ENCODE measurements around the gene LDHAL6A. TPM values are rescaled to one million over a fixed set of nuclear protein-coding genes. Genes with fewer than 3 reads are reported as not detected.

The LDHAL6A gene
- total RNA-seq, 1 donor from 2014 or later = not detected

- H4K20me1 ChIP-seq (ENCODE audit: insufficient read depth, low read length) = peaks cover 8% of the 10 kb centered on the region
- peaks cover 14% of the 10 kb centered on the region for H3K4me1 ChIP-seq (ENCODE audit: insufficient read depth, low read length)
- H3K36me3 Mint-ChIP-seq (ENCODE audit: low read depth, unreplicated experiment) = peaks cover 2% of the 10 kb centered on the region
- peak overlapping the region; percentile 98 for H3K9ac ChIP-seq (ENCODE audit: low read length)
- H3K4me3 Mint-ChIP-seq (ENCODE audit: unreplicated experiment) = peak overlapping the region; percentile 99
- no peaks in the 10 kb centered on the region for H3K27me3 Mint-ChIP-seq (ENCODE audit: low read depth, unreplicated experiment)
- peaks cover 2% of the 10 kb centered on the region for H3K36me3 ChIP-seq (ENCODE audit: insufficient read depth, low read length)
- no peaks in the 10 kb centered on the region for H3K4me1 Mint-ChIP-seq (ENCODE audit: low read depth, unreplicated experiment)
- TF ChIP-seq EZH2 (IDR thresholded peaks at IDR 0.05; ENCODE audit: insufficient read depth, low read length) = no peak
- TF ChIP-seq CTCF (IDR thresholded peaks at IDR 0.05; ENCODE audit: insufficient read depth, low read depth, low read length) = no peak
- H3K27ac ChIP-seq (ENCODE audit: low read depth, low read length) = peak overlapping the region; percentile 98
- peak overlapping the region; percentile 98 for H3K4me3 ChIP-seq (ENCODE audit: insufficient read depth, low read depth, low read length)
- peak; percentile 3 for DNase-seq (ENCODE audit: low read depth)
- no peak for FAIRE-seq
- H3K9me3 ChIP-seq (ENCODE audit: insufficient read depth, low read depth, low read length) = no peaks in the 10 kb centered on the region
- H3K27ac Mint-ChIP-seq (ENCODE audit: unreplicated experiment) = peak overlapping the region; percentile 99
- H3K27me3 ChIP-seq (ENCODE audit: insufficient read depth, low read length) = no peaks in the 10 kb centered on the region
- peak overlapping the region; percentile 94 for H3K4me2 ChIP-seq (ENCODE audit: low read length)
- H2AFZ ChIP-seq (ENCODE audit: low read depth, low read length) = peak overlapping the region; percentile 90
- no peaks in the 10 kb centered on the region for H3K9me3 Mint-ChIP-seq (ENCODE audit: unreplicated experiment)
- H3K79me2 ChIP-seq (ENCODE audit: insufficient read depth, low read length) = peaks cover 63% of the 10 kb centered on the region
Observed at GRCh38 chr11:18526130-18526520, 70.5 kb downstream of the LDHAL6A start.

GRCh38 chr11:18526521-18527296 is 71.1 kb downstream of the LDHAL6A start, which contains the start of gene TSG101:
TSS of gene TSG101 (minus strand) at chr11:18526942. CDS start at chr11:18526816, 126 bp downstream.
- no peak for TF ChIP-seq EZH2 (IDR thresholded peaks at IDR 0.05; ENCODE audit: insufficient read depth, low read length)
- TF ChIP-seq CTCF (IDR thresholded peaks at IDR 0.05; ENCODE audit: insufficient read depth, low read depth, low read length) = no peak

DNA sequence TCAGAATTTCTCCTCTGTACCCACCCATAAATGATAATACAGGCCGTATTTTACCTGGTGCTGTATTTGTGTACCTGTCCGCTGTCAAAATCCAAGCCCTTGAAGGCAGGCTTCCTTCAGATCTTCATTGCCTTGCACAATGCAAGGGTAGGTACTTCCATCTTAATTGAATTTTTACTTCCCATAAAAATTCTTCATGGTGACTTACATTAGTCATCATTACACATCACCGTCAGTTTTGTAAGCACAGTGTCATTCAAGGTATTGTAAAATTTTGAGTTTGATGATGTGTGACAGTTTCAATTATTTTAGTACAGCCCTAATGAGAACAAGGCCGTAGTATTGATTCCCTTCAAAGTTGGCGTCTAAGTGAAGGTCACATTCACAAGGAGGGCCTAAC is 71.9 kb downstream of the LDHAL6A start:
- H2AFZ ChIP-seq (ENCODE audit: low read depth, low read length) = peak overlapping the region; percentile 90
- no peak for FAIRE-seq

More at GRCh38 chr11:18526521-18527296, 71.1 kb downstream of the LDHAL6A start, which contains the start of gene TSG101:
- Mint-ChIP-seq H3K4me1 (ENCODE audit: low read depth, unreplicated experiment) (no peaks in the 10 kb centered on the region), H3K27ac (ENCODE audit: unreplicated experiment) (peak within 1 kb of the TSS; percentile 99), H3K27me3 (ENCODE audit: low read depth, unreplicated experiment) (no peaks in the 10 kb centered on the region), H3K4me3 (ENCODE audit: unreplicated experiment) (peak within 1 kb of the TSS; percentile 99), H3K9me3 (ENCODE audit: unreplicated experiment) (no peaks in the 10 kb centered on the region), H3K36me3 (ENCODE audit: low read depth, unreplicated experiment) (peaks cover 2% of the 10 kb centered on the region)
- H3K36me3 ChIP-seq (ENCODE audit: insufficient read depth, low read length) = peaks cover 3% of the 10 kb centered on the region
- FAIRE-seq (no peak), DNase-seq (ENCODE audit: low read depth) (peak; percentile 90)
- peaks cover 8% of the 10 kb centered on the region for H4K20me1 ChIP-seq (ENCODE audit: insufficient read depth, low read length)
- H3K9ac ChIP-seq (ENCODE audit: low read length) = peak within 1 kb of the TSS; percentile 98
- H3K4me1 ChIP-seq (ENCODE audit: insufficient read depth, low read length) = peaks cover 14% of the 10 kb centered on the region
- H3K4me2 ChIP-seq (ENCODE audit: low read length) = peak within 1 kb of the TSS; percentile 94
- H3K4me3 ChIP-seq (ENCODE audit: insufficient read depth, low read depth, low read length) = peak within 1 kb of the TSS; percentile 98
- H3K27ac ChIP-seq (ENCODE audit: low read depth, low read length) = peak within 1 kb of the TSS; percentile 98
- H2AFZ ChIP-seq (ENCODE audit: low read depth, low read length) = peak within 1 kb of the TSS; percentile 90
- H3K79me2 ChIP-seq (ENCODE audit: insufficient read depth, low read length) = peaks cover 57% of the 10 kb centered on the region
- H3K27me3 ChIP-seq (ENCODE audit: insufficient read depth, low read length) = no peaks in the 10 kb centered on the region
- H3K9me3 ChIP-seq (ENCODE audit: insufficient read depth, low read depth, low read length) = no peaks in the 10 kb centered on the region

More for the DNA sequence above, 71.9 kb downstream of the LDHAL6A start:
- Histone ChIP-seq H3K9ac (ENCODE audit: low read length) (peak overlapping the region; percentile 98), H3K4me1 (ENCODE audit: insufficient read depth, low read length) (peaks cover 14% of the 10 kb centered on the region), H4K20me1 (ENCODE audit: insufficient read depth, low read length) (peaks cover 6% of the 10 kb centered on the region), H3K79me2 (ENCODE audit: insufficient read depth, low read length) (peaks cover 49% of the 10 kb centered on the region), H3K4me3 (ENCODE audit: insufficient read depth, low read depth, low read length) (peak overlapping the region; percentile 98), H3K36me3 (ENCODE audit: insufficient read depth, low read length) (peaks cover 3% of the 10 kb centered on the region), H3K27me3 (ENCODE audit: insufficient read depth, low read length) (no peaks in the 10 kb centered on the region), H3K9me3 (ENCODE audit: insufficient read depth, low read depth, low read length) (no peaks in the 10 kb centered on the region), H3K27ac (ENCODE audit: low read depth, low read length) (peak overlapping the region; percentile 98), H3K4me2 (ENCODE audit: low read length) (peak overlapping the region; percentile 94)
- peak overlapping the region; percentile 99 for H3K4me3 Mint-ChIP-seq (ENCODE audit: unreplicated experiment)
- TF ChIP-seq EZH2 (IDR thresholded peaks at IDR 0.05; ENCODE audit: insufficient read depth, low read length) (no peak), CTCF (IDR thresholded peaks at IDR 0.05; ENCODE audit: insufficient read depth, low read depth, low read length) (no peak)
- DNase-seq (ENCODE audit: low read depth) = peak; percentile 18
- H3K36me3 Mint-ChIP-seq (ENCODE audit: low read depth, unreplicated experiment) = peaks cover 2% of the 10 kb centered on the region
- no peaks in the 10 kb centered on the region for H3K27me3 Mint-ChIP-seq (ENCODE audit: low read depth, unreplicated experiment)
- peak overlapping the region; percentile 99 for H3K27ac Mint-ChIP-seq (ENCODE audit: unreplicated experiment)
- H3K9me3 Mint-ChIP-seq (ENCODE audit: unreplicated experiment) = no peaks in the 10 kb centered on the region
- no peaks in the 10 kb centered on the region for H3K4me1 Mint-ChIP-seq (ENCODE audit: low read depth, unreplicated experiment)
